ENCODE data around the gene LRP5. TPM values are rescaled to one million over a fixed set of nuclear protein-coding genes. Genes with fewer than 3 reads are reported as not detected.

Gene LRP5
- total RNA-seq, 4 donors from 2014 or later = 27.3 to 60.1 (median 35.0) TPM

GRCh38 chr11:68328374-68329091 lies 16.1 kb downstream of the LRP5 start:
- peak overlapping the region; percentile 13 for H3K4me3 ChIP-seq
- DNase-seq (ENCODE audit: low spot score in 2 of 2) = no peak
- TF ChIP-seq EP300 (IDR thresholded peaks at IDR 0.05) (no peak), CTCF (IDR thresholded peaks at IDR 0.05) (no peak), POLR2A (IDR thresholded peaks at IDR 0.05) (no peak), POLR2AphosphoS5 (IDR thresholded peaks at IDR 0.05) (no peak)
- 58% methylated on average over 20 of the region's 25 CpGs for WGBS
- no peaks in the 10 kb centered on the region for H3K9me3 ChIP-seq
- H3K36me3 ChIP-seq = no peaks in the 10 kb centered on the region
- peaks cover 65% of the 10 kb centered on the region for H3K4me1 ChIP-seq
- H3K27me3 ChIP-seq = no peaks in the 10 kb centered on the region
- peak overlapping the region; percentile 20 for H3K27ac ChIP-seq

- no peak for TF ChIP-seq EP300 (IDR thresholded peaks at IDR 0.05)
- TF ChIP-seq POLR2AphosphoS5 (IDR thresholded peaks at IDR 0.05) = no peak
- TF ChIP-seq CTCF (IDR thresholded peaks at IDR 0.05) = no peak
- no peak for TF ChIP-seq POLR2A (IDR thresholded peaks at IDR 0.05)
- no peak overlapping the region for H3K27ac ChIP-seq
These were observed 17.1 kb downstream of the LRP5 start for GRCh38 chr11:68329536-68329935.

GRCh38 chr11:68329978-68330699 lies 17.7 kb downstream of the LRP5 start:
- 58% methylated on average over 11 of the region's 13 CpGs for WGBS
- DNase-seq (ENCODE audit: low spot score in 2 of 2) = no peak

More at GRCh38 chr11:68329536-68329935, 17.1 kb downstream of the LRP5 start:
- no peaks in the 10 kb centered on the region for H3K36me3 ChIP-seq
- 72% methylated on average over 7 of the region's 7 CpGs for WGBS
- no peaks in the 10 kb centered on the region for H3K27me3 ChIP-seq
- peaks cover 67% of the 10 kb centered on the region for H3K4me1 ChIP-seq
- DNase-seq (ENCODE audit: low spot score in 2 of 2) = no peak
- H3K9me3 ChIP-seq = no peaks in the 10 kb centered on the region
- no peak overlapping the region for H3K4me3 ChIP-seq

GRCh38 chr11:68330700-68331337 lies 18.4 kb downstream of the LRP5 start:
- DNase-seq (ENCODE audit: low spot score in 2 of 2) = no peak
- H3K4me1 ChIP-seq = peaks cover 75% of the 10 kb centered on the region
- peak overlapping the region; percentile 64 for H3K27ac ChIP-seq
- H3K36me3 ChIP-seq = no peaks in the 10 kb centered on the region
- WGBS = 83% methylated on average over 16 of the region's 16 CpGs
- TF ChIP-seq POLR2AphosphoS5 (IDR thresholded peaks at IDR 0.05) = no peak
- TF ChIP-seq POLR2A (IDR thresholded peaks at IDR 0.05) = no peak
- TF ChIP-seq EP300 (IDR thresholded peaks at IDR 0.05) = no peak
- TF ChIP-seq CTCF (IDR thresholded peaks at IDR 0.05) = no peak
- no peak overlapping the region for H3K4me3 ChIP-seq
- H3K9me3 ChIP-seq = no peaks in the 10 kb centered on the region
- no peaks in the 10 kb centered on the region for H3K27me3 ChIP-seq

More at GRCh38 chr11:68329978-68330699, 17.7 kb downstream of the LRP5 start:
- peaks cover 68% of the 10 kb centered on the region for H3K4me1 ChIP-seq
- H3K27me3 ChIP-seq = no peaks in the 10 kb centered on the region
- H3K36me3 ChIP-seq = no peaks in the 10 kb centered on the region
- TF ChIP-seq POLR2A (IDR thresholded peaks at IDR 0.05) = no peak
- TF ChIP-seq CTCF (IDR thresholded peaks at IDR 0.05) = no peak
- no peak for TF ChIP-seq EP300 (IDR thresholded peaks at IDR 0.05)
- TF ChIP-seq POLR2AphosphoS5 (IDR thresholded peaks at IDR 0.05) = no peak
- H3K4me3 ChIP-seq = no peak overlapping the region
- no peaks in the 10 kb centered on the region for H3K9me3 ChIP-seq
- H3K27ac ChIP-seq = peak overlapping the region; percentile 64

All from suprapubic skin (tissue), 4 donors.